B cell (primary cell): Measurements from ENCODE around the gene ESPNL. TPM values are rescaled to one million over a fixed set of nuclear protein-coding genes. Genes with fewer than 3 reads are reported as not detected.

Experiments used
- ATAC-seq: fragments of 200-7000 bp; cut with Tn5 transposase; one replicate; pipeline ENCODE4 v1.10.0; 2021; ENCODE audit warnings: low read depth, mild to moderate bottlenecking, moderate number of reproducible peaks, moderate library complexity
- CTCF ChIA-PET: fragments of 350-600 bp; sonication (Branson Sonifier 250); formaldehyde crosslinking; loops from one replicate; lab custom pipeline; 2021; ENCODE audit warnings: antibody characterized with exemption, inconsistent platforms; lab: Charles Lee
- POLR2A ChIA-PET: fragments of 350-600 bp; sonication (Branson Sonifier 250); formaldehyde crosslinking; loops from one replicate; lab custom pipeline; 2021; ENCODE audit warnings: antibody characterized with exemption; lab: Charles Lee
- DNase-seq: peaks from one replicate; pipeline ENCODE4 v3.0.0; 2013
- H2AFZ ChIP-seq: 2 replicates; pipeline ENCODE4 v1.6.1; 2012; ENCODE audit warnings: mild to moderate bottlenecking, low read depth, low read length; ENCODE audit not compliant: insufficient read depth, poor library complexity, severe bottlenecking
- H3K27ac ChIP-seq, 2 donors: 1 replicate in 1 of 2; 2 replicates in 1 of 2; pipeline ENCODE4 v1.5.1; 2012 to 2013; ENCODE audit warnings: low read length in 2 of 2, mild to moderate bottlenecking in 2 of 2, moderate library complexity in 1 of 2
- H3K27me3 ChIP-seq, 4 experiments: fragments of 200-600 bp in 1 of 4; sonication (generic) in 1 of 4; replicated peaks in 1 of 4; 1 replicate in 2 of 4; 2 replicates in 2 of 4; pipeline versions ENCODE4 v1.6.1 to v1.7.0; 2013 to 2016; ENCODE audit warnings: low read length in 3 of 4, mild to moderate bottlenecking in 2 of 4, mixed read lengths in 1 of 4, moderate library complexity in 1 of 4; ENCODE audit not compliant: insufficient read depth in 4 of 4, control insufficient read depth in 3 of 4; ENCODE audit errors: control extremely low read depth in 1 of 4
- H3K36me3 ChIP-seq, 2 experiments: replicated peaks in 1 of 2; 1 replicate in 1 of 2; 2 replicates in 1 of 2; pipeline versions ENCODE4 v1.6.1 to v1.7.1; 2013; ENCODE audit warnings: low read length in 1 of 2; ENCODE audit not compliant: insufficient read depth in 2 of 2, control insufficient read depth in 1 of 2; ENCODE audit errors: control extremely low read depth in 1 of 2, extremely low read depth in 1 of 2
- H3K4me1 ChIP-seq, 2 donors: fragments of 200-600 bp in 1 of 2; sonication (generic) in 1 of 2; 1 replicate in 1 of 2; 2 replicates in 1 of 2; pipeline versions ENCODE4 v1.5.1 to v1.6.1; 2013 to 2017; ENCODE audit warnings: low read length in 2 of 2; ENCODE audit not compliant: control insufficient read depth in 2 of 2, insufficient read depth in 2 of 2
- H3K4me2 ChIP-seq: replicated peaks from 2 replicates; pipeline ENCODE3; 2012; ENCODE audit warnings: mild to moderate bottlenecking, low read depth, low read length; ENCODE audit not compliant: poor library complexity, severe bottlenecking
- H3K4me3 ChIP-seq, 5 experiments: fragments of 200-600 bp in 1 of 5; sonication (generic) in 1 of 5; 1 replicate in 3 of 5; 2 replicates in 2 of 5; pipeline versions ENCODE4 v1.5.1 to v1.7.0; 2011 to 2016; ENCODE audit warnings: low read length in 4 of 5, mild to moderate bottlenecking in 4 of 5, low read depth in 2 of 5, control low read depth in 1 of 5, moderate library complexity in 1 of 5; ENCODE audit not compliant: insufficient read depth in 1 of 5; ENCODE audit errors: control extremely low read depth in 1 of 5, extremely low read depth in 1 of 5
- H3K79me2 ChIP-seq: fragments of 200-600 bp; sonication (generic); one replicate; pipeline ENCODE4 v1.6.0; 2016; ENCODE audit warnings: low read length; ENCODE audit not compliant: control insufficient read depth, insufficient read depth
- H3K9ac ChIP-seq: fragments of 200-600 bp; sonication (generic); 2 replicates; pipeline ENCODE4 v1.6.1; 2017; ENCODE audit warnings: mild to moderate bottlenecking, low read length, moderate library complexity
- H3K9me3 ChIP-seq, 3 donors: one replicate each; pipeline versions ENCODE4 v1.6.1 to v1.7.1; 2013; ENCODE audit warnings: low read length in 2 of 3; ENCODE audit not compliant: control insufficient read depth in 2 of 3, insufficient read depth in 1 of 3; ENCODE audit errors: control extremely low read depth in 1 of 3
- H4K20me1 ChIP-seq: 2 replicates; pipeline ENCODE4 v1.6.0; 2012; ENCODE audit warnings: mild to moderate bottlenecking, low read length; ENCODE audit not compliant: insufficient read depth, control insufficient read depth, poor library complexity, severe bottlenecking
- H3K27ac Mint-ChIP-seq: one replicate; pipeline ENCODE4 v1.8.0; 2021; ENCODE audit warnings: mixed read lengths
- H3K27me3 Mint-ChIP-seq: one replicate; pipeline ENCODE4 v1.8.0; 2021; ENCODE audit warnings: mixed read lengths
- H3K4me1 Mint-ChIP-seq: one replicate; pipeline ENCODE4 v1.8.0; 2021; ENCODE audit warnings: mixed read lengths
- H3K4me3 Mint-ChIP-seq: one replicate; pipeline ENCODE4 v1.8.0; 2021; ENCODE audit warnings: mixed read lengths
- H3K9me3 Mint-ChIP-seq: one replicate; pipeline ENCODE4 v1.8.0; 2022; ENCODE audit warnings: mixed read lengths; ENCODE audit not compliant: insufficient read depth
- EZH2 ChIP-seq: IDR thresholded peaks from 2 replicates; pipeline ENCODE4 v1.6.1; 2012; ENCODE audit warnings: borderline replicate concordance, low read depth, mild to moderate bottlenecking, moderate library complexity, low read length; ENCODE audit not compliant: insufficient read depth, poor library complexity, severe bottlenecking
- WGBS: methylation state at CpG from one replicate; pipeline ENCODE4 v1.1.5; 2013; ENCODE audit warnings: missing lambda C conversion rate; ENCODE audit not compliant: insufficient coverage; 5-methylcytosine and 5-hydroxymethylcytosine counted together
- intact Hi-C: fragments of 100-400 bp; cut with micrococcal nuclease; formaldehyde crosslinking; loops from one replicate; pipeline ENCODE4 v1.10.0; 2022
- polyA plus RNA-seq: library from polyadenylated mRNA; depleted of rRNA; stranded (reverse); fragments of >200 nt; gene quantifications from 2 replicates; pipeline ENCODE4 v1.2.3, GENCODE V29; 2012
- total RNA-seq, 2 donors: library from RNA; stranded (reverse); fragments of 120-200 nt in 1 of 2; gene quantifications; 1 replicate in 1 of 2; 2 replicates in 1 of 2; pipeline versions ENCODE4 v1.2.3 to v1.2.4, GENCODE V29; 2013 to 2022
- TF ChIP-seq, protein P1 (sequence below): fragments of 200-600 bp; IDR thresholded peaks from one replicate; pipeline ENCODE4 v1.8.0; 2022; ENCODE audit warnings: antibody characterized with exemption, mild to moderate bottlenecking

Gene ESPNL
- total and polyA plus RNA-seq, 2 donors (not counting 1 experiment from before 2014, with no cell fraction given): 1.6 to 2.5 TPM

DNA sequence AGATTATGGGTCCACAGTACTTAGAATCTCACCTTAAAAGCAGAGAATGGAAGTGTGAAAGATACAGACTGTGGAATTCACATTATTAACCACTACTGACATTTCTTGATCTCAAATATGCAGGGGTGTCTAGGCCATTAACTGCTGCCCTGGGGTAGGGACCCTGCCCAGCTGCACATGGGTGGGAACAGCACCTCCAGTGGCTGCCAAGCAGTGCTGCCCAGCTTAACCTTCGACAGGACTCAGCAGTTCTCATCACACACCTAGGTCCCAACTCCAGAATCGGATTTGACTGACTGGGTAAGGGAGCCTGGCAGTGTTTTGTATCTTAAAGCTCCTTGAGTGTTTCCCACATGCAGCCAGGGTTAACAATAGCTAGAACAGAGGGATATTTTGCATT lies 73.6 kb downstream of the ESPNL start:
- no peak overlapping the region for H3K9ac ChIP-seq
- no peak for DNase-seq
- Mint-ChIP-seq H3K4me1 (no peaks in the 10 kb centered on the region), H3K9me3 (no peaks in the 10 kb centered on the region), H3K4me3 (no peak overlapping the region), H3K27ac (no peak overlapping the region), H3K27me3 (no peaks in the 10 kb centered on the region)
- POLR2A ChIA-PET: no interaction called here
- peaks cover 7 to 83% of the 10 kb centered on the region in 2 experiments for H3K36me3 ChIP-seq
- peaks cover 29% of the 10 kb centered on the region for H4K20me1 ChIP-seq
- no peak for ATAC-seq
- H3K4me1 ChIP-seq: no peaks in the 10 kb centered on the region
- H3K27me3 ChIP-seq: no peaks in the 10 kb centered on the region
- H3K4me2 ChIP-seq: no peak overlapping the region
- intact Hi-C loops: no loop called here
- no peak overlapping the region for H3K4me3 ChIP-seq
- WGBS: 100% methylated on average over 2 of the region's 2 CpGs
- CTCF ChIA-PET: no interaction called here
- no peak overlapping the region for H3K27ac ChIP-seq
- TF ChIP-seq, protein P1, sequence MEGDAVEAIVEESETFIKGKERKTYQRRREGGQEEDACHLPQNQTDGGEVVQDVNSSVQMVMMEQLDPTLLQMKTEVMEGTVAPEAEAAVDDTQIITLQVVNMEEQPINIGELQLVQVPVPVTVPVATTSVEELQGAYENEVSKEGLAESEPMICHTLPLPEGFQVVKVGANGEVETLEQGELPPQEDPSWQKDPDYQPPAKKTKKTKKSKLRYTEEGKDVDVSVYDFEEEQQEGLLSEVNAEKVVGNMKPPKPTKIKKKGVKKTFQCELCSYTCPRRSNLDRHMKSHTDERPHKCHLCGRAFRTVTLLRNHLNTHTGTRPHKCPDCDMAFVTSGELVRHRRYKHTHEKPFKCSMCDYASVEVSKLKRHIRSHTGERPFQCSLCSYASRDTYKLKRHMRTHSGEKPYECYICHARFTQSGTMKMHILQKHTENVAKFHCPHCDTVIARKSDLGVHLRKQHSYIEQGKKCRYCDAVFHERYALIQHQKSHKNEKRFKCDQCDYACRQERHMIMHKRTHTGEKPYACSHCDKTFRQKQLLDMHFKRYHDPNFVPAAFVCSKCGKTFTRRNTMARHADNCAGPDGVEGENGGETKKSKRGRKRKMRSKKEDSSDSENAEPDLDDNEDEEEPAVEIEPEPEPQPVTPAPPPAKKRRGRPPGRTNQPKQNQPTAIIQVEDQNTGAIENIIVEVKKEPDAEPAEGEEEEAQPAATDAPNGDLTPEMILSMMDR: no peak
- TF ChIP-seq EZH2: no peak
- no peaks in the 10 kb centered on the region for H3K79me2 ChIP-seq
- no peak overlapping the region for H2AFZ ChIP-seq
- H3K9me3 ChIP-seq: no peaks in the 10 kb centered on the region

DNA sequence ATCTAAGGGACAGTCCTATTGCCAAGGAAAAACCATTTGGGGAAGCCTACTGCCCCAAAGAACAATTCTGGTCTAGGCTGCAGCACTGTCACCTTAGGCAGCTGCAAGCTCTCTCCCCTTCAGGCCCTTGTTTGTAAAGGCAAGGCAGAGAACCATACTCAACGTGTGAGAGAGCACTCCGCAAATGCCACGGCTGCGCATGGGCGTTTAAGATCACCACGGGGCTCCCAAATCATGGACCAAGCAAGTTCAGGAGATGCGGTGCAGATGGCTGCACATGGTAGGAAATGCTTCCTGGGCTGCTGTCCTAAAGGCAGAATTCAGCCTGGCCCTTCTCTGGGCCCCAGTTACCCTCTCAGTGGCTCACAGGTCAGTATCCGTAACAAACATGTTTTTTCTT lies 74.2 kb downstream of the ESPNL start:
- H3K36me3 ChIP-seq: peaks cover 5 to 85% of the 10 kb centered on the region in 2 experiments
- no peak for ATAC-seq
- CTCF ChIA-PET: no interaction called here

More for the DNA sequence above, 74.2 kb downstream of the ESPNL start:
- Histone ChIP-seq H4K20me1 (peaks cover 29% of the 10 kb centered on the region), H3K9me3 (no peaks in the 10 kb centered on the region), H3K9ac (no peak overlapping the region), H3K4me1 (no peaks in the 10 kb centered on the region), H3K27ac (no peak overlapping the region), H3K79me2 (no peaks in the 10 kb centered on the region), H3K4me3 (no peak overlapping the region), H3K27me3 (no peaks in the 10 kb centered on the region), H3K4me2 (no peak overlapping the region), H2AFZ (no peak overlapping the region)
- intact Hi-C loops: no loop called here
- H3K9me3 Mint-ChIP-seq: no peaks in the 10 kb centered on the region
- no peaks in the 10 kb centered on the region for H3K27me3 Mint-ChIP-seq
- no peak overlapping the region for H3K4me3 Mint-ChIP-seq
- 100% methylated on average over 7 of the region's 8 CpGs for WGBS
- POLR2A ChIA-PET: no interaction called here
- no peaks in the 10 kb centered on the region for H3K4me1 Mint-ChIP-seq
- DNase-seq: no peak
- TF ChIP-seq, protein P1: no peak
- TF ChIP-seq EZH2: no peak
- no peak overlapping the region for H3K27ac Mint-ChIP-seq
